GM18526 (cell line): ENCODE data around the gene TRIM69.
A peak's percentile ranks its signal among the peaks of the same experiment; 100 is the strongest.

ENCODE experiments used
- POLR2A ChIP-seq: IDR thresholded peaks from 3 replicates; pipeline ENCODE4 v1.6.1; 2011; ENCODE audit not compliant: insufficient read length; ENCODE audit errors: extremely low read depth

Gene TRIM69, protein sequence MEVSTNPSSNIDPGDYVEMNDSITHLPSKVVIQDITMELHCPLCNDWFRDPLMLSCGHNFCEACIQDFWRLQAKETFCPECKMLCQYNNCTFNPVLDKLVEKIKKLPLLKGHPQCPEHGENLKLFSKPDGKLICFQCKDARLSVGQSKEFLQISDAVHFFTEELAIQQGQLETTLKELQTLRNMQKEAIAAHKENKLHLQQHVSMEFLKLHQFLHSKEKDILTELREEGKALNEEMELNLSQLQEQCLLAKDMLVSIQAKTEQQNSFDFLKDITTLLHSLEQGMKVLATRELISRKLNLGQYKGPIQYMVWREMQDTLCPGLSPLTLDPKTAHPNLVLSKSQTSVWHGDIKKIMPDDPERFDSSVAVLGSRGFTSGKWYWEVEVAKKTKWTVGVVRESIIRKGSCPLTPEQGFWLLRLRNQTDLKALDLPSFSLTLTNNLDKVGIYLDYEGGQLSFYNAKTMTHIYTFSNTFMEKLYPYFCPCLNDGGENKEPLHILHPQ

DNA sequence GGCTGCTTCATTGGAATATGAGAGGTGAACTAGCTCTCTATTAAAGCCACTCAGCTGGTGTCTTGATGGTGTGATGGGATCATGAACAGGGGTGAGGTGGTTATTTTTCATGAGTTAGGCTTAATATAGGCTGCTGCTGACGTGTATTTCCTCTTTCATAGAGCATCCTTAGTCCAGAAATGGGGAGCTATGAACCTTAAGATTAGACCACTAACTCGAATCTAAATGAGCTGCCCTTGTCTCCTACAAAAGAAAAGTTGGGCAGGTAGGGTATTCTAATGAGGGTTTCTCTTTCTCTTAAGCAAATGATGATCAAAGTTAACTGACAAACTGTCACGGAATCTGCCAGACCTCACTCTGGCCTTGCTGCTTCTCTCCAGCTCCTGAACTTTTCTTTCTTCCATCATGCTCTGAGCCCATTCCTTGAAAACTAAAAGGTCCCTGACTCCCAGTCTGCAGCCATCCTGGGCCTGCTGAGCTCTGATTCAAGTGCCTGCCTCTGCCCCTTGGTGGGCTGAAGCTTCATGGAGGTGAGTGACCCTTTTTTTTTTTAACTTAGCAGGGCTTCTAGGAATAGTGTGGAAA is at the start of gene TRIM69:
TSS of gene TRIM69 (plus strand) at position 348 of the 585 bp plus-strand sequence. CDS start at position 525, 177 bp downstream.
- no peak for TF ChIP-seq POLR2A

DNA sequence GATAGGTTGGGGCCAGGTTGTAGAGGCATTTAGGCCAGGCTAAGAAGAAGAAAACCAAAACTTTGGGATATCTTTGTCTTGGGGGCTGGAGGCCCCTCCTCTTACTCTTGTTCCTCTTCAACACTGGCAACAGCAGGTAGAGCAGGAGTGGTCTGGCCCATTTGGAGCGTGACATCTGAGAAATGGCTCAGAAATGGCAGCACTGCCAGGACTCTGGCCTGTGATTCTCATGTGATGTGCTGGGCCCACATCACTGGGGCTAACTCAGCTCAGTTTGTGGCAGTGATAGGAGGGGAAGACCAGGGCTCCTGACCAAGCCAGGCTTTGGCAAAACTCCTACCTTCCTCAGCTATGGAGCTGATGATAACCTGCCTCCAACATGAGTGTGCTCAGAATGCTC is 43.7 kb upstream of the TRIM69 start:
- TF ChIP-seq POLR2A = no peak

DNA sequence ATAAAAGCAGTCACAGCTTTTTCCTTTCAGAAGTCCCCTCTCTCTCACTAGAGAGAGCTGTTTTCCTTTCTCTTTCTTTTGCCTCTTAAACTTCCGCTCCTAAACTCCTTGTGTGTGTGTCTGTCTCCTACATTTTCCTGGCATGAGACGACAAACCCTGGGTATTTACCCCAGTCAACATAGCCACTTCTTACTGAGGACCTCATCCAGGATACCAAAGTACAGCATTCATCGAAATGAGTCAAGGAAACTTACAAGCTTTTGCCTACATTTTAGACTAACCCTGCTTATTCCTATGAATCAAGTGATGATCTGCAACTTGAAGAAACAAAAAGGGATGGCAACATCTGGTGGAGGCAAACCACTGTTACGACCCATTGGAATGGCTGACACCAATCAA is 41.9 kb upstream of the TRIM69 start:
- no peak for TF ChIP-seq POLR2A

DNA sequence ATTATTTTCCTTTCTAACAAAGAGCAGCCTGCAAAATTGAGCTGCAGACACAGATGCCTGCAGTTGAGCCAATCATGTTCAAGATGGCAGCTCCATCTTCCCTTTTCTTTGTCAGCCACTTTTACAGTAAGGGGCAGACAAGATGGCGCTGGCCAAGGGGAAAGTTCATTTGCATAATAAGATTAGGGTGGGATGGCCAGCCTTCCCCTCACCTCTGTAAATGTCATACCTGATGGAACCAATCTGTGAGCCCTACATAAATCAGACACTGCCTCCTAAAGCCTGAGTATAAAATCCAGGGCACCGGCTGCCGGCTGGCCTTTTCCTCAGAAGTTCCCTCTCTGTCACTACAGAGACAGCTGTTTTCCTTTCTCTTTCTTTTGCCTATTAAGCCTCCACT is 41.0 kb upstream of the TRIM69 start:
- TF ChIP-seq POLR2A = no peak

DNA sequence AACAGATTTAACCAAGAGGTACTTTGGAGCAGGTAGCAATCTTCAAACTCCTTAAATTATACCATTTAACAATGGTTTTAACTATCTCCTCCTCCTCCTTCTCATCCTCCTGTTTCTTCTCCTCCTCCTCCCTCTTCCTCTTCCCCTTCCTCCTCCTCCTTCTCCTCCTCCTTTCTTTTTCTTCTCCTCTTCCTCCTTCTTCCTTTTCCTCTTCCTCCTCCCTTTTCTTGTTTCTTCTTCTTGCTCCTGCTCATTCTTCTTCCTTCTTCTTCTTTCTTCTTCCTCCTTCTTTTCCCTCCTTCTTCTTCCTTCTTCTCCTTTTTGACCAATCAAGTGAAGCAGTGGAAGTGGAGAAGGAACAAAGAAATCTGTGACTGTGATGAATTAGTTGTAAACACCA is 39.3 kb upstream of the TRIM69 start:
- no peak for TF ChIP-seq POLR2A

DNA sequence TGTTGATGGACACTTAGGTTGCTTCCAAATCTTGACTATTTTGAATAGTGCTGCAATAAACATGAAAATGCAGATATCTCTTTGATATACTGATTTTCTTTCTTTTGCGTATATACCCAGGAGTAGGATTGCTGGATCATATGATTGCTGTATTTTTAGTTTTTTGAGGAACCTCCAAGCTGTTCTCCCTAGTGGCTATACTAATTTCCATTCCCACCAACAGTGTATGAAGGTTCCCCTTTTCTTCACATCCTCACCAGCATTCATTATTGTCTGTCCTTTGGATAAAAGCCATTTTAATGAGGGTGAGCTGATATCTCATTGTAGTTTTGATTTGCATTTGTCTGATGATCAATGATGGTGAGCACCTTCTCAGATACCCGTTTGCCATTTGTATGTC is 37.7 kb upstream of the TRIM69 start:
- TF ChIP-seq POLR2A = no peak

DNA sequence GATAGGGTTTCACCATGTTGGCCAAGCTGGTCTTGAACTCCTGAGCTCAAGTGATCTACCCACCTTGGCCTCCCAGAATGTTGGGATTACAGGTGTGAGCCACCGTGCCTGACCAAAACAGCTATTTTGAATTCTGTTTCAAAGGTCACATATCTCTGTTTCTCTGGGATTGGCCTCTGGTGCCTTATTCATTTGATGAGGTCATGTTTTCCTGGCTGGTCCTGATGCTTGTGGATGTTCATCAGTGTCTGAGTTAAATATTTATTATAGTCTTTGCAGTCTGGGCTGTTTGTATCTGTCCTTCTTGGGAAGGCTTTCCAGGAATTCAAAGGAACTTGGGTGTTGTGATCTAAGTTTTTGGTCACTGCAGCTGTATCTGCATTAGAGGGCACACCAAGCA is 30.3 kb upstream of the TRIM69 start:
- TF ChIP-seq POLR2A = no peak

DNA sequence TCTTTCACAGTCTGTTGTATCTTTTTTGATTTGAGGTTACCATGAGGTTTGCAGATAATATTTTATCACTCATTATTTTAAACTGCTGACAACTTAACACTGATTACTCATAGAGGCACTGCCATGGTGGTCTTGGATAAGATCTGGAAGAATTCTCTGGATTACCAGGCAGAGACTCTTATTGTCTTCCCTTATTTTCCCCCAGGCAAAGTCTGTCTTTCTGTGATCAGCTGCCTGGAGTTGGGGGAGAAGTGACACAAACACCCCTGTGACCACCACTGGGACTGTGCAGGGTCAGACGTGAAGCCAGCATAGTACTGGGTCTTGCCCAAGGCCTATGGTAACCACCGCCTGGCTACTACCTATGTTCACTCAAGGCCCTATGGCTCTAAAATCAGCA is 29.9 kb upstream of the TRIM69 start:
- TF ChIP-seq POLR2A = no peak

DNA sequence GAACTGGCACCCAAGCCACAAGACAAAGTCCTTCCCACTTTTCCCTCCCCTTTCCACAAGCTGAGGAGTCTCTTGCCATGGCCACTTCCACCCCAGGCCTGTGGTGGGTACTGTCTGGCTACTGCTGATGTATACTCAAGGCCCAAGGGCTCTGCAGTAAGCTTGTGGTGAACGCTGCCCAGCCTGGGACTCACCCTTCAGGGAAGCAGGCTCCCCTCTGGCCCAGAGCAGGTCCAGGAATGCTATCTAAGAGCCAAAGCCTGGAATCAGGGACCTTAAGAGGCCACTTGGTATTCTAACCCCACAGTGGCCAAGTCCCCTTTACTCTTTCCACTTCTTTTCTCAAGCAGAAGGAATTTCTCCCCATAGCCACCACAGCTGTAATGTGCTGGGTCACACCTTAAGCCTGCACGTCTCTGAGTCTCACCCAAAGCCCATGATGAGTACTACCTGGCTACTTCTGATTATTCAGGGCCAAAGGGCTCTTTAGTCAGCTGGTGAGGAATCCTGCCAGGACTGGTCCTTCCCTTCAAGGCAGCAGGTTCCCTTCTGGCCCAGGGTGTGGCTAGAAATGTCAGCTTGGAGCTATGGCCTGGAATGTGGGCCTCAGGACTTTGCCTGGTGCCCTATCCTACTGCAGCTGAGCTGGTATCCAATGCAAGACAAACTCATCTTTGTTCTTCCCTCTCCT is 29.2 kb upstream of the TRIM69 start:
- no peak for TF ChIP-seq POLR2A

DNA sequence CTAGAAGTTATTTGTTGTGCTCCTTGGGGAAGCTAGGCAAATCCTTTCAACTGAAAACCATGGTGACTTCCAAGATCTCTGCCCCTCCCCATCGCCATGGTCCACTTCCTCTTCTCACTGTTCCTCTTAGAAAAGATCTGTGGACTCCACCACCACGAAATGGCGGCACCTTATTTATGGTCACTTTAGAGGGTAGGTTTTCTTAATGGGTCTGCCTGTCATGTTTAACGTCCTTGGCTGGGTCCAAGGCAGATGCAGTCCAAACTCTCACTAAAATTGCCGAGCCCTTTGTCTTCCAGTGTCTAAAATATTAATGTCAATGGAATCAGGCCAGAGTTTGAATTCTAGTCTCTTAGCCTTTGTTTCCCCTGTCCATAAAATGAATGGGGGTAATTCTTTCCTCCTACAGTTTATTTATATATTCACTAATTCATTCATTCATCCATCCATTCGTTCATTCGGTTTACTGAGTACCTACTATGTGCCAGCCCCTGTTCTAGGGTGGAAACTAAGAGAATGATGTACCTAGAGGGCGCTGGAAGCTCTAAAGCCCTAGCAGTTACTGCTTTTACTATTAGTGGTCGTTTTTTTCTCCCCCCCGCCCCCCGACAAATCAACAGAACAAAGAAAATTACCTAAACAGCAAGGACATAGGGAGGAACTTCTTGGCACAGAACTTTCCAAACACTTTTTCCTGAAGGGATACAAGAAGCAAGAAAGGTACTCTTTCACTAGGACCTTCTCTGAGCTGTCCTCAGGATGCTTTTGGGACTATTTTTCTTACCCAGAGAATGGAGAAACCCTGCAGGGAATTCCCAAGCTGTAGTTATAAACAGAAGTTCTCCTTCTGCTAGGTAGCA is 25.9 kb upstream of the TRIM69 start:
- peak; percentile 34 for TF ChIP-seq POLR2A

DNA sequence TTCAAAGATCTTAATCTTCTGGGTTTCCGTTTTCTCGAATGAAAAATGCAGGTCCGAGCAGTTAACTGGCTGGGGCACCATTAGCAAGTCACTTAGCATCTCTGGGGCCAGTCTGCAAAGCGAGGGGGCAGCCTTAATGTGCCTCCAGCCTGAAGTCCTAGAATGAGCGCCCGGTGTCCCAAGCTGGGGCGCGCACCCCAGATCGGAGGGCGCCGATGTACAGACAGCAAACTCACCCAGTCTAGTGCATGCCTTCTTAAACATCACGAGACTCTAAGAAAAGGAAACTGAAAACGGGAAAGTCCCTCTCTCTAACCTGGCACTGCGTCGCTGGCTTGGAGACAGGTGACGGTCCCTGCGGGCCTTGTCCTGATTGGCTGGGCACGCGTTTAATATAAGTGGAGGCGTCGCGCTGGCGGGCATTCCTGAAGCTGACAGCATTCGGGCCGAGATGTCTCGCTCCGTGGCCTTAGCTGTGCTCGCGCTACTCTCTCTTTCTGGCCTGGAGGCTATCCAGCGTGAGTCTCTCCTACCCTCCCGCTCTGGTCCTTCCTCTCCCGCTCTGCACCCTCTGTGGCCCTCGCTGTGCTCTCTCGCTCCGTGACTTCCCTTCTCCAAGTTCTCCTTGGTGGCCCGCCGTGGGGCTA is 25.1 kb upstream of the TRIM69 start, which contains the start of the genes B2M and PATL2:
TSS of gene B2M (plus strand) at position 422 of the 647 bp plus-strand sequence. CDS start at position 452, 30 bp downstream.
TSS of gene PATL2 (minus strand) at position 228 of the 647 bp plus-strand sequence. CDS start 34,833 bp downstream, outside the sequence.
- peak; percentile 100 for TF ChIP-seq POLR2A

DNA sequence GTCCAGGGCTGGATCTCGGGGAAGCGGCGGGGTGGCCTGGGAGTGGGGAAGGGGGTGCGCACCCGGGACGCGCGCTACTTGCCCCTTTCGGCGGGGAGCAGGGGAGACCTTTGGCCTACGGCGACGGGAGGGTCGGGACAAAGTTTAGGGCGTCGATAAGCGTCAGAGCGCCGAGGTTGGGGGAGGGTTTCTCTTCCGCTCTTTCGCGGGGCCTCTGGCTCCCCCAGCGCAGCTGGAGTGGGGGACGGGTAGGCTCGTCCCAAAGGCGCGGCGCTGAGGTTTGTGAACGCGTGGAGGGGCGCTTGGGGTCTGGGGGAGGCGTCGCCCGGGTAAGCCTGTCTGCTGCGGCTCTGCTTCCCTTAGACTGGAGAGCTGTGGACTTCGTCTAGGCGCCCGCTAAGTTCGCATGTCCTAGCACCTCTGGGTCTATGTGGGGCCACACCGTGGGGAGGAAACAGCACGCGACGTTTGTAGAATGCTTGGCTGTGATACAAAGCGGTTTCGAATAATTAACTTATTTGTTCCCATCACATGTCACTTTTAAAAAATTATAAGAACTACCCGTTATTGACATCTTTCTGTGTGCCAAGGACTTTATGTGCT is 24.5 kb upstream of the TRIM69 start:
- TF ChIP-seq POLR2A = no peak

DNA sequence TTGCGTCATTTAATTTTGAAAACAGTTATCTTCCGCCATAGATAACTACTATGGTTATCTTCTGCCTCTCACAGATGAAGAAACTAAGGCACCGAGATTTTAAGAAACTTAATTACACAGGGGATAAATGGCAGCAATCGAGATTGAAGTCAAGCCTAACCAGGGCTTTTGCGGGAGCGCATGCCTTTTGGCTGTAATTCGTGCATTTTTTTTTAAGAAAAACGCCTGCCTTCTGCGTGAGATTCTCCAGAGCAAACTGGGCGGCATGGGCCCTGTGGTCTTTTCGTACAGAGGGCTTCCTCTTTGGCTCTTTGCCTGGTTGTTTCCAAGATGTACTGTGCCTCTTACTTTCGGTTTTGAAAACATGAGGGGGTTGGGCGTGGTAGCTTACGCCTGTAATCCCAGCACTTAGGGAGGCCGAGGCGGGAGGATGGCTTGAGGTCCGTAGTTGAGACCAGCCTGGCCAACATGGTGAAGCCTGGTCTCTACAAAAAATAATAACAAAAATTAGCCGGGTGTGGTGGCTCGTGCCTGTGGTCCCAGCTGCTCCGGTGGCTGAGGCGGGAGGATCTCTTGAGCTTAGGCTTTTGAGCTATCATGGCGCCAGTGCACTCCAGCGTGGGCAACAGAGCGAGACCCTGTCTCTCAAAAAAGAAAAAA is 23.9 kb upstream of the TRIM69 start:
- peak; percentile 35 for TF ChIP-seq POLR2A
